T-helper 1 cell treated with Interleukin-12 subunit alpha and Interleukin-12 subunit beta and Interleukin-4 antibody, amounts not matched to agents 30 μg/mL and 1 μg/mL, for 36 hours (primary cell): ENCODE data around the gene USP7.
"Not testable (repeated sequence)": the region's sequence is repeated elsewhere in the genome, so short reads cannot be mapped to it uniquely, and the experiment has no call there.

Source experiments
- H3K27ac Mint-ChIP-seq: one replicate; pipeline ENCODE4 v1.8.0; 2021; ENCODE audit warnings: mild to moderate bottlenecking, mixed read lengths
- H3K27me3 Mint-ChIP-seq: one replicate; pipeline ENCODE4 v1.8.0; 2021; ENCODE audit warnings: low read depth, mixed read lengths
- H3K36me3 Mint-ChIP-seq: one replicate; pipeline ENCODE4 v1.8.0; 2021; ENCODE audit warnings: low read depth, mixed read lengths
- H3K4me1 Mint-ChIP-seq: one replicate; pipeline ENCODE4 v1.8.0; 2021; ENCODE audit warnings: low read depth, mixed read lengths
- H3K4me3 Mint-ChIP-seq: one replicate; pipeline ENCODE4 v1.8.0; 2021; ENCODE audit warnings: mild to moderate bottlenecking, moderate library complexity, mixed read lengths
- H3K9me3 Mint-ChIP-seq: one replicate; pipeline ENCODE4 v1.8.0; 2021; ENCODE audit warnings: mixed read lengths

USP7 gene

DNA sequence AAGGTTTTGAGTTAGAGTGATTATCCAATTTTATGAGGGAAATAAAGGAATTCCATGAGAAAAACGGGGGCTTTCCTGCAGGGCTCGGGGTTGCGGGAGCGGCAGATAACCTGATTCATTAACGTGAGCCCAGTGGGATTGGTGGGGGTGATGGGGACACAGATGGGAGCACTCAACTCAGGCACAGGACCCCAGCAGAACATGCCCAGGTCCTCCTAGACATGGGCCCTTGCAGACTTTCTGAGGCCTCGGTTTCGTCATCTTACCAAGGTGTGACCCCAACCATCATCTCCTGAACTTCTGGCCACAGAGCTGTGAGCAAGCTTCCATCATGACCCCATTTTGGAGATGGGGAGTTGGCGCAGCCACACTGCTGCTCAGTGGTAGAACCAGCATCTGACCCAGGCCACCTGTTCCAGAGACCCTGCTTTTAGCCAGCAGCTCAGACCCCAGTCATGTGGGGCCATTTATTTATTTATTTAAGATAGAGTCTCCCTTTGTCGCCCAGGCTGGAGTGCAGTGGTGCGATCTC, 117.2 kb downstream of the USP7 start:
- no peaks in the 10 kb centered on the region for H3K27me3 Mint-ChIP-seq
- H3K4me1 Mint-ChIP-seq: peaks cover 13% of the 10 kb centered on the region
- H3K27ac Mint-ChIP-seq: no peak overlapping the region

DNA sequence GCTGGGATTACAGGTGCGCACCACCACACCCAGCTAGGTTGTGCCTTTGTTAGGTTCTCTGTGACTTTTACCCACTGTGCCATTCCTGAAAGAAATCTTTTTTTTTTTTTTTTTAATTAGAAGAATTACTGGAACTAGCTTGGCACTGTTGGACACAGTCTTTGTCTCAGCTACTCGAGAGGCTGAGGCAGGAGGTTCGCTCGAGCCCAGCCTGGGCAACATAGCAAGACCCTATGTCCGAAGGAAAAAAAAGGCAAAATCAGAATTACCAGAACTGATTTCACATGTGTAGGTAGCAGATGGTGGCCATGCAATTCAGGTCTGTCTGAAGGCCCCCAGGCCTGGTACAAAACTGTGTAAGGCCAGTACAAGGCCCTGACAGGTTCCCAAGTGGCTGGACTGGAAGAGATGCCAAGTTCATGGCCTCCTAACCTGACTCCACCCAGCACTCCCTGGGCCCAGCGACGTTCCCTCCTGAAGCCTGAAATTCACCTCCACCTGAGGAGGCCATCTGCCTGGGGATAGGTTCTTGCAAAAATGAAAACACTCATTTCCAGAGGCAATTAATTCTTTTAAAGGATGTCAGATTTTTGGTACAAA, 117.9 kb downstream of the USP7 start:
- Mint-ChIP-seq H3K27me3 (no peaks in the 10 kb centered on the region), H3K9me3 (no peaks in the 10 kb centered on the region), H3K4me1 (peaks cover 10% of the 10 kb centered on the region), H3K36me3 (peaks cover 16% of the 10 kb centered on the region), H3K4me3 (no peak overlapping the region), H3K27ac (no peak overlapping the region)

More for the DNA sequence above, 117.2 kb downstream of the USP7 start:
- peaks cover 19% of the 10 kb centered on the region for H3K36me3 Mint-ChIP-seq
- no peak overlapping the region for H3K4me3 Mint-ChIP-seq
- no peaks in the 10 kb centered on the region for H3K9me3 Mint-ChIP-seq

DNA sequence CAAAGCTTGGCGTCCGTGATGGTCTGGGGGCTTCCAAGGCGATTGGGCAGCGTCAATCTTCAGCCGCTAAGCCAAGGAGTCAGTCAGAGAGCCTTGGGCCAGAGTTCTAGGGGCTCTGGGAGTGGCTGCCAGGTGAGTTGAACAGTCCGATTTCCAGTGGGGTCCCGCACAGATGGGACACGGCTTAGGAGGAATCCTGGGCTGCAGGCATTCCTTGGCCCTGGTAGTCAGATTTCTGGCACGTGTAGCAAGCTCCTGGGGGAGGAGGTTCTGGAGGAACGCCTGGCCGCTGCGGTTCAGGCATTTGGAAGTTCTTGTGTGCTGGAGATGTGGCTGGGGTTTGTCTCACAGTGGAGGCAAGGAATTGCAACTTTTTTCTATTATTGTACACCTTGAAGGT, 120.4 kb downstream of the USP7 start:
- H3K27ac Mint-ChIP-seq, H3K4me1 Mint-ChIP-seq: not testable (repeated sequence)

More for the DNA sequence above, 120.4 kb downstream of the USP7 start:
- not testable (repeated sequence) for H3K9me3 Mint-ChIP-seq, H3K36me3 Mint-ChIP-seq, H3K27me3 Mint-ChIP-seq, H3K4me3 Mint-ChIP-seq
